ENCODE results near the gene PDE11A.
"Not testable (repeated sequence)": the region's sequence is repeated elsewhere in the genome, so short reads cannot be mapped to it uniquely, and the experiment has no call there.

The PDE11A gene

GRCh38 chr2:178056345-178056744 lies 16.2 kb downstream of the PDE11A start:
- no peak overlapping the region for H3K27ac ChIP-seq (ENCODE audit: low read depth, low read length, severe bottlenecking)
- 100% methylated on average over 1 of the region's 1 CpG; no CpG with 5 or more reads in 1 of the 2 experiments for WGBS, 2 experiments (ENCODE audit: insufficient coverage in 2 of 2)
- no peaks in the 10 kb centered on the region for H3K4me1 ChIP-seq (ENCODE audit: control insufficient read depth, insufficient read depth, low read length, poor library complexity, severe bottlenecking)
- H3K9me3 ChIP-seq (ENCODE audit: control insufficient read depth, low read length): no peaks in the 10 kb centered on the region
- H3K36me3 ChIP-seq (ENCODE audit: control insufficient read depth, insufficient read depth, low read length): no peaks in the 10 kb centered on the region
- H3K4me3 ChIP-seq (ENCODE audit: extremely low read depth, insufficient read depth, low read length, poor library complexity, severe bottlenecking): no peak overlapping the region

GRCh38 chr2:178051257-178051656 lies 21.3 kb downstream of the PDE11A start:
- H3K36me3 ChIP-seq (ENCODE audit: control insufficient read depth, insufficient read depth, low read length); H3K4me1 ChIP-seq (ENCODE audit: control insufficient read depth, insufficient read depth, low read length, poor library complexity, severe bottlenecking); H3K4me3 ChIP-seq (ENCODE audit: extremely low read depth, insufficient read depth, low read length, poor library complexity, severe bottlenecking); H3K9me3 ChIP-seq (ENCODE audit: control insufficient read depth, low read length); H3K27ac ChIP-seq (ENCODE audit: low read depth, low read length, severe bottlenecking): not testable (repeated sequence)
- WGBS, 2 experiments (ENCODE audit: insufficient coverage in 2 of 2): no CpG with 5 or more reads among the region's 2 CpGs

GRCh38 chr2:178047391-178047790 lies 25.2 kb downstream of the PDE11A start:
- H3K27ac ChIP-seq (ENCODE audit: low read depth, low read length, severe bottlenecking): no peak overlapping the region
- no peak overlapping the region for H3K4me3 ChIP-seq (ENCODE audit: extremely low read depth, insufficient read depth, low read length, poor library complexity, severe bottlenecking)
- H3K36me3 ChIP-seq (ENCODE audit: control insufficient read depth, insufficient read depth, low read length): no peaks in the 10 kb centered on the region
- H3K9me3 ChIP-seq (ENCODE audit: control insufficient read depth, low read length): no peaks in the 10 kb centered on the region
- no peaks in the 10 kb centered on the region for H3K4me1 ChIP-seq (ENCODE audit: control insufficient read depth, insufficient read depth, low read length, poor library complexity, severe bottlenecking)
- WGBS, 2 experiments (ENCODE audit: insufficient coverage in 2 of 2): 80 to 100% methylated on average over 1 of the region's 2 CpGs

DNA sequence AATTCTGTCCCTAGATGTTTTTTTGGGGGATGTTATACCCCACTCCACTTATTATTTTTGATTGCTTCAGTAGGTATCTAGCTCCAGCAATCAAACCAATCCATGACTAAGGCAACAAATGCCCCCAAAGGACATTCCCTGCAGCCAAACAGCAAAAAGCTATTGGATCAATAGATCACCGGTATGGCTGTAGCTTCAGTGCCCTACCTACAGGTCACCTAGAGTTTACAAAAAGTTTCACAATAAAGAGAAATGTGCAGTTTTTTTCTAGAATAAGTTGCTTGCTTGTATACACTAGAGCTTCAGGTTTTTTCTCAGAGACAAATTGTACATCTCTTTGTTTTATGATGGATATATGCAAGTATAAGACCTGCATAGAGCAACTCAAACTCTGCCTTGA lies 27.7 kb downstream of the PDE11A start:
- Histone ChIP-seq H3K9me3 (ENCODE audit: control insufficient read depth, low read length) (no peaks in the 10 kb centered on the region), H3K4me3 (ENCODE audit: extremely low read depth, insufficient read depth, low read length, poor library complexity, severe bottlenecking) (no peak overlapping the region), H3K4me1 (ENCODE audit: control insufficient read depth, insufficient read depth, low read length, poor library complexity, severe bottlenecking) (no peaks in the 10 kb centered on the region), H3K27ac (ENCODE audit: low read depth, low read length, severe bottlenecking) (no peak overlapping the region), H3K36me3 (ENCODE audit: control insufficient read depth, insufficient read depth, low read length) (no peaks in the 10 kb centered on the region)
- WGBS, 2 experiments (ENCODE audit: insufficient coverage in 2 of 2): 83% methylated on average over 1 of the region's 1 CpG; no CpG with 5 or more reads in 1 of the 2 experiments

GRCh38 chr2:178043266-178043665 lies 29.3 kb downstream of the PDE11A start:
- Histone ChIP-seq H3K36me3 (ENCODE audit: control insufficient read depth, insufficient read depth, low read length) (no peaks in the 10 kb centered on the region), H3K4me1 (ENCODE audit: control insufficient read depth, insufficient read depth, low read length, poor library complexity, severe bottlenecking) (no peaks in the 10 kb centered on the region), H3K4me3 (ENCODE audit: extremely low read depth, insufficient read depth, low read length, poor library complexity, severe bottlenecking) (no peak overlapping the region), H3K27ac (ENCODE audit: low read depth, low read length, severe bottlenecking) (no peak overlapping the region), H3K9me3 (ENCODE audit: control insufficient read depth, low read length) (no peaks in the 10 kb centered on the region)
- WGBS, 2 experiments (ENCODE audit: insufficient coverage in 2 of 2): 100% methylated on average over 1 of the region's 1 CpG; no CpG with 5 or more reads in 1 of the 2 experiments

- not testable (repeated sequence) for H3K9me3 ChIP-seq (ENCODE audit: control insufficient read depth, low read length); H3K36me3 ChIP-seq (ENCODE audit: control insufficient read depth, insufficient read depth, low read length); H3K4me1 ChIP-seq (ENCODE audit: control insufficient read depth, insufficient read depth, low read length, poor library complexity, severe bottlenecking); H3K4me3 ChIP-seq (ENCODE audit: extremely low read depth, insufficient read depth, low read length, poor library complexity, severe bottlenecking); H3K27ac ChIP-seq (ENCODE audit: low read depth, low read length, severe bottlenecking)
Observed at GRCh38 chr2:178033583-178033982, 39.0 kb downstream of the PDE11A start.

- Histone ChIP-seq H3K4me3 (ENCODE audit: extremely low read depth, insufficient read depth, low read length, poor library complexity, severe bottlenecking) (no peak overlapping the region), H3K36me3 (ENCODE audit: control insufficient read depth, insufficient read depth, low read length) (no peaks in the 10 kb centered on the region), H3K9me3 (ENCODE audit: control insufficient read depth, low read length) (no peaks in the 10 kb centered on the region), H3K4me1 (ENCODE audit: control insufficient read depth, insufficient read depth, low read length, poor library complexity, severe bottlenecking) (no peaks in the 10 kb centered on the region), H3K27ac (ENCODE audit: low read depth, low read length, severe bottlenecking) (no peak overlapping the region)
- no CpG with 5 or more reads among the region's 1 CpG for WGBS, 2 experiments (ENCODE audit: insufficient coverage in 2 of 2)
Observed at GRCh38 chr2:178029342-178029741, 43.2 kb downstream of the PDE11A start.

DNA sequence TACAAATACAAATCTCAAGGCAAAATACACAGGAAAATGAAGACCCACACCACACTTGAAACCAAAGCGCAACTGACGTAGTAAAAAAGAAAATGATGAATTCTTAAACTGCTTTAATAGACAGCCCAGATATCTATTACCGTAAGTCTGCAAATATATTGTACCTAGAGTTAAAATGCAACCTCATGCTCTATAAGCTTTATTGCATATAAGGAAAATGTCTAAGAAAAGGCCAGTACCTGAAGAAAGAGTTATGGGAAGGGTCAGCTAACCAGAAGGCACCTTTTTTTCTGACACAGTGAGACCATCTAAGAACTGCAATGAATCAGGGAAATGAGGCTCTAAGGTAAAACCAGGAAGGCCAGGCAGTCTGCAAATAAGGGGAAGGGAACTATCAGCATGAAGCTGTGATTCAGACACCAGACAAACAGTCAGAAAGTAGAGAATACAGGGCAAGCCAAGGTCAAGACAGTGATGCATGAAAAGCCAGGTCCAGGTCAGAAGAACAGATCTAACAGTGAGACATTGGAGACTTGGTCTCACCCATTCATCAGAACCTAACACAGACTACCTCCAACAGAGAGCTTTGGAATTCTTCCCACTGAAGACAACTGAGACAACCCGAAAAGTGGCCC lies 46.9 kb downstream of the PDE11A start:
- Histone ChIP-seq H3K36me3 (ENCODE audit: control insufficient read depth, insufficient read depth, low read length) (no peaks in the 10 kb centered on the region), H3K9me3 (ENCODE audit: control insufficient read depth, low read length) (no peaks in the 10 kb centered on the region), H3K4me1 (ENCODE audit: control insufficient read depth, insufficient read depth, low read length, poor library complexity, severe bottlenecking) (no peaks in the 10 kb centered on the region), H3K4me3 (ENCODE audit: extremely low read depth, insufficient read depth, low read length, poor library complexity, severe bottlenecking) (no peak overlapping the region), H3K27ac (ENCODE audit: low read depth, low read length, severe bottlenecking) (no peak overlapping the region)
- WGBS, 2 experiments (ENCODE audit: insufficient coverage in 2 of 2): 60 to 100% methylated on average over 1 to 2 of the region's 4 CpGs

DNA sequence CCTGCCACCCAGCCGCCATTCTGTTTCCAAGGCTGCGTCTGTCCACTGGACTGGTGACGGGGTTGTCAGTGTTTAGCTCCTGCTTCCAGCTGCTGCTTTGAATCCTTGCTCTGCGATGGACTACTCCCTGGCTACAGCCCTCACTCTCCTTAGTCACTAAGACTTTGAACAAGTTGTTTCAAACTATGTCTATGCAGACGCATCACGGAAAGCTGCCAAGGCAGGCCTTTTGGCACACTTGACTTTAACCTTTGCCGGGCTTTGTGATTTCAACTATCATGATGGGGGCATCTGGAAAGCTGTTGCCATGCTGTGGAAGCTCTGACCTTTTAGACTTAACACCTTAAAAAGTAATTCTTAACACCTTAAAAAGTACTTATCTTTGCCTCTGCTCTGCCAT lies 54.4 kb downstream of the PDE11A start:
- Histone ChIP-seq H3K4me3 (ENCODE audit: extremely low read depth, insufficient read depth, low read length, poor library complexity, severe bottlenecking) (no peak overlapping the region), H3K27ac (ENCODE audit: low read depth, low read length, severe bottlenecking) (no peak overlapping the region), H3K9me3 (ENCODE audit: control insufficient read depth, low read length) (no peaks in the 10 kb centered on the region), H3K4me1 (ENCODE audit: control insufficient read depth, insufficient read depth, low read length, poor library complexity, severe bottlenecking) (no peaks in the 10 kb centered on the region), H3K36me3 (ENCODE audit: control insufficient read depth, insufficient read depth, low read length) (no peaks in the 10 kb centered on the region)
- WGBS, 2 experiments (ENCODE audit: insufficient coverage in 2 of 2): 92% methylated on average over 7 of the region's 7 CpGs

- Histone ChIP-seq H3K36me3 (ENCODE audit: control insufficient read depth, insufficient read depth, low read length) (no peaks in the 10 kb centered on the region), H3K9me3 (ENCODE audit: control insufficient read depth, low read length) (no peaks in the 10 kb centered on the region), H3K27ac (ENCODE audit: low read depth, low read length, severe bottlenecking) (no peak overlapping the region), H3K4me1 (ENCODE audit: control insufficient read depth, insufficient read depth, low read length, poor library complexity, severe bottlenecking) (no peaks in the 10 kb centered on the region), H3K4me3 (ENCODE audit: extremely low read depth, insufficient read depth, low read length, poor library complexity, severe bottlenecking) (no peak overlapping the region)
- WGBS, 2 experiments (ENCODE audit: insufficient coverage in 2 of 2): no CpG with 5 or more reads among the region's 1 CpG
Observed at GRCh38 chr2:178016612-178017011, 56.0 kb downstream of the PDE11A start.

- no peak overlapping the region for H3K4me3 ChIP-seq (ENCODE audit: extremely low read depth, insufficient read depth, low read length, poor library complexity, severe bottlenecking)
- H3K4me1 ChIP-seq (ENCODE audit: control insufficient read depth, insufficient read depth, low read length, poor library complexity, severe bottlenecking): no peaks in the 10 kb centered on the region
- no peak overlapping the region for H3K27ac ChIP-seq (ENCODE audit: low read depth, low read length, severe bottlenecking)
- H3K9me3 ChIP-seq (ENCODE audit: control insufficient read depth, low read length): no peaks in the 10 kb centered on the region
- no CpG with 5 or more reads among the region's 2 CpGs for WGBS, 2 experiments (ENCODE audit: insufficient coverage in 2 of 2)
- H3K36me3 ChIP-seq (ENCODE audit: control insufficient read depth, insufficient read depth, low read length): no peaks in the 10 kb centered on the region
Observed at GRCh38 chr2:178012639-178013038, 59.9 kb downstream of the PDE11A start.

Data from mesodermal cell (in vitro differentiated cells).